Activated CD4-positive, alpha-beta T cell treated with anti-CD3 and anti-CD28 coated beads for 4 hours (primary cell): Measurements from ENCODE around the gene ORMDL3.
"Not testable (repeated sequence)": the region's sequence is repeated elsewhere in the genome, so short reads cannot be mapped to it uniquely, and the experiment has no call there.

Experiments
- DNase-seq, 2 donors: peaks; one replicate each; pipeline ENCODE4 v3.0.0-alpha.2; 2020

The ORMDL3 gene

DNA sequence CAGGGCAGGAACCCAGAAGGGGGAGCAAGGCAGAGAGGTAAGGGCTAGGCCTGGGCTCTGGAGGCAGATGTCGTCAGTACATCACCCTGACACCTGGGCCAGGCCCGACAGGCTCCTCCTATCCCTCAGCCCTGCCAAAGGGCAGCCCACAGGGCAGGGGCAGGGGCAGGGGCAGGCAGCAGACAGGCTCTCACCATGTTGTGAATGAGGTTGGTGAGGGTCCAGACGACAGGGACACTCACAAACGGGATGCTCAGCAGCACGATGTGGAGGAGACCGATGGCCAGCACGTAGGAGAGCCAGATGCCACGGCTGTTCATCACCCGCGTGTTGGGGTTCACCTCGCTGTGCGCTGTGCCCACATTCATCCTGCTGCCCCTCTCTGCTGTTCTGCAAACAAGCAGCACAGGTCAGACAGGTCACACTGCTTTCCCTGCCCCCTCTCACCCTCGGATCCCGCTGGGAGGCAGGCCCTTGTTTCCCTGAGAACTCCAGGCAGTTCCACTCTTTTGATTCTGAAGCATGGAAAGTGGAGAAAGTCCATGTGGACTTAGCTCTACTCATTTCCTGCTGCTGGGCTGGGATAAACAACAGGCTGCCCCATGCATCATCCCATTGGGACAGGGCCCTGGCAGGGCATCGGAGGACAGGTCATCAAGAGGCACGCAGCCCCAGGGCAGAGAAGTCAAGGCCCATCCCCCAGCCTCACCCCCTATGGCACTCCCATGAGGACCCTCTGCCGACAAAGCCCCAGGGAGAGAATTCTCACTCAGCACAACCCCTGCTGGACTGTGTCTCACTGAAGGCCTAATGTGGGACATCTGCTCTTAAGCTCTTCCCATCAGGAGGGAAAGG is 3.3 kb downstream of the ORMDL3 start:
- no peak for DNase-seq

DNA sequence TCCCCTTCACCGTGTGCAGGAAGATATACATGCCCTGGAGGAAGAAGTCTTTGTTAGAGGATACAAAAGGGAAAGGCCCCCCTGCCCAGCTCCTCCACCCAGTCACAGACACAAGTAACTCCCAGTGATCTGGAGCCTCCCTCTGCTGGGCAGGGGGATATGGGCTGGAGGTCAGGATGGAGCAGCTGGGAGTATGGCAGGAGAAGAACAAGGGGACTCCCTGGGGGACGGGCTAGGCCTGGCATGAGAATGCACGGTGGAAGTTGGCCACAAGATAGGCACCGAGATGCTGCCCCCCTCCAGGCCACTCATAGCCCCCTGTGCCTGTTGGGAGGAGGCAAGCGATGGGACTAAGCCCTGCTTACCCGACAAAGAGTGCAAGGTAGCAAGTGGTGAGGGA is 4.2 kb downstream of the ORMDL3 start:
- DNase-seq = no peak

DNA sequence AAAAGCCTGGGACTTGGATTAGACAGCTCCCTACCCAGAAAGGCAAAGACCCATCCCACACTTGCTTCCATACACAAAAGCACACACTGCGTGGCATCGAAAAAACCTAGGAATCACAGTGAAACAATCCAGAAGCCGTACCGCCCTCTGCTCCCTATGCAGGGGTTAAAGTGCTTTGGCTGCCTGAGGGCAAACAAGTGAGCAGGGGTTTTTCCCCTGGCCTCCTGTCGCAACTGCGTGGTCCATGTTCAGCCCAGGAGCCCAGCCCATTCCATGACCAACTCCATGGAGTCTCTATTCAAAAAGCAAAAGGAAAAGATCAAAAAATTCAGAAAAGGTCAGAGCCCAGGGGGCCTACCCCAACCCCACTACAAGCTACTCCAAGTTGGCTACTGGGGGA is 5.4 kb downstream of the ORMDL3 start:
- no peak for DNase-seq

DNA sequence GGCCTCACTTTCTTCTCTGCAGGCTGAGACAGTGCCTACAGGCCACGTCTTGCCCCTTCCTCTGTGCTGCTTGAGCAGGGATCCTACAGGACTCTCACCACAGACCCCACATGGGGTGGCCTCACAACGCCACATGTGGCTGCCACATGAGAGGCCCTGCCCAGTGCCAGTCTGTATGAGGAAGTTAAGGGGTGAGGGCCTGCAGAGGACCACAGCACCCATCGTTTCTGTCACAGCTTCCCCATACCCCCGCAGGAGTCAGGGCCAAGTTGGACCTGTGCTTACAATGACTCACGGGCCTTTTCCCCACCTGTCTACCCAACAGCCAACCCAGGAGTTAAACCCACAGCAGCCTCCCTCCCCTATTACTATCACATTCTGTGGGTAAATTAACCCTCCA is 6.1 kb downstream of the ORMDL3 start:
- peak in 1 of 2 donors; percentile 33 for DNase-seq

DNA sequence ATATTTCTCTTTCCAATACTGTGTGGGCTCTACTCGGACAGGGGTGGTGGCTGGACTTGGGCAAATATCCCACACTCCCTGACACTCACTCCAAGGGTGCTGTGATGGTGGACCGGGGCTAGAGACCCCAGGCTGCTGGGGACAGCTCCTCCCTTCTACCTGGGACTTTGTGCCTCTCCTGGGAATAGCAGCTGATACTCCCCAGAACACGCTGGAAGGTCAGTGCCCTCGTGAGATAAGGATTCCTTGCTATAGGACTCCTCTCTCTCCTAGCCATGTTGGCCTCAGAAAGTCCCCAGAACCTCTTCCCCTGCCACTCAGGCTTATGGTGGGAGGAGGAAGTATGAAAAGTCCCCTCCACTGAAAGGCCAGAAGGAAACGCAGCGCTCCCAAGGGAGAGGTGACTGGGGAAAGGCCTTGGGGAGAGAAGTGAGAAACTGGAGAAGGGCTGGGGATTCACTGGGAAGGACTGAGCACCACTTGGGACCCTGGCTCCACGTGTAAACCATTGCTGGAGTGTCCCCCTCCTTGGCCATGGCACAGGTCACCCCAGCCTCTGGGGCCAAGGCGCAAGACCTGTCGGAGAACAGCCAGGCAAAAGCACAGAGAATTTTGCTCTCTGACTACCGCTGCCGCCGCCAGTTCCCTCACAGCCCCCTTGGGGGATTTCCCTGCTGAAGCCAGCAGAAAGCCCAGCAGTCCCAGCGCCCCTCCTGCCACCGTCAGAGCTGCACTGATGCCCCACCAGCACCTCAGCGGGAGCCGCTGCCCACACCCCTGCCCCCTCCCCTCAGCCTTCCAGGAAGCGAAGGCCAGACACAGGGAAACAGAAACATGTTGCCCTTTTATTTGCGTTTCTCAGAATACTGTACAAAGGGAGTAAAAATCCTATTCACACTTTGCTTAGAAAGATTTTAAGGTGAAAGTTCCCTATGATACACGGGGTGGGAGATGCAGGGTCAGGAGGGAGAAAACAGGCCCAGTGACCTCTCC is 6.9 kb downstream of the ORMDL3 start:
- peak; percentile 40 to 66 for DNase-seq

DNA sequence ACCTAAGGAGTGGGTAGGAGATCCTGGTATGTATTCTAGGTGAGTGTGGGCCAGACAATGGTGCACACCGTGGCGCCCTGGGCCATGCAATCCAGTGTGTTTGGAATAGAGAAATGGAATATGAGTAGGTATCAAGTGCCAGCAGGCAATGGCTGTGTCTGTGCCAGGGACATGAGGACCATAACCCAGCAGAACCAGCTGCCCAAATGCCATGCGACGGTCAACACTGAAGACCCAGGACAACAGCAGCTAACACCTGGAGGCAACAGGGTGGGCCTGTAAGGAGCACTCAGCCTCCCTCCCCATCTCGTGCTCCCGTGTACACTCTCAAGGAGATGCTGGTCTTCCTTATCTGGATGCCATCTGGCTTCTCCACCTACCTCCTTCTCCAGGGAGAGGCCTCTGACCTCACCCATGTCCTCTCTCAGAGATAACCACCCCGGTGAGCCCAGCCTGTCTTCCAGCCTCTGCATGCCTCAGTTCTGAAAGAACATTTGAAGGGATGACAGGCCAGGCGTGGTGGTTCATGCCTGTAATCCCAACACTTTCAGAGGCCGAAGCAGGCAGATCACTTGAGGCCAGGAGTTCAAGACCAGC is 8.2 kb downstream of the ORMDL3 start:
- DNase-seq = no peak

DNA sequence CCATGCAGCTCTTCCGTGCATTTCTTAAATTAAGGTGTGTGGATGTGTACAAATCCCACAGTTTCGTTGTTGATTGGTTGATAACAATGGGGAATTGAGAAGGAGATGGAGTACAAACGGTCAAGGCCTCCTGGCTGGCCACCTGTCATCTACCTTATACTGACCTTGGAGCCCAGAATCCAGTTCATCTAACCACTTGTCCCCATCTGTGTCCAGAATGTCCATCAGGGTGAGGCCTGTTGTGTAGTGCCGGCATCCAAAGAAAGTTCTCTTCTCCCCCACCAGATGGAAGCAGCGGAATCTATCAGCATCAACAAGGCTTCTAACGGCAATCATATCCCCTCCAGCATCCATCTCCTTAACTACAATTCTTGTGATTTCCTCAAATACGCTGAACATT is 10.5 kb downstream of the ORMDL3 start:
- no peak for DNase-seq

DNA sequence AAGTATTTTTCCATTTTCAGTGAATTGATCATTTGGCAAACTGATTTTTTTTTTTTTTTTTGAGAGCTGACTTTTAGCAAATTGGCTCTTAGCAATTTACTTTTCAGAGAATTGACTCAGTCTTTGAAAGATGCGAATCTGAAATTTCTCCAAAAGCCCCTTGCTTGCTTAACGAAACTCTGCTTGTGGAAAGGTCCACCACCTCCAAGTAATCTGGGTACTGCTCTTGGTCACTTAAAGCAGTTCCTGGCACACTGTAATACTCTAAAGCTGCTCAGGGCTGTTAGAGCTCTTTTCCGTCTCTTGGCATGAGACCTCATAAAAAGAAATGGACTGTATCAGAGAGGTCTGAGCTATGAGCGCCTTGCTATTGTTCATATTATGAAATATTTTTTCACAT is 11.8 kb downstream of the ORMDL3 start:
- DNase-seq = no peak

DNA sequence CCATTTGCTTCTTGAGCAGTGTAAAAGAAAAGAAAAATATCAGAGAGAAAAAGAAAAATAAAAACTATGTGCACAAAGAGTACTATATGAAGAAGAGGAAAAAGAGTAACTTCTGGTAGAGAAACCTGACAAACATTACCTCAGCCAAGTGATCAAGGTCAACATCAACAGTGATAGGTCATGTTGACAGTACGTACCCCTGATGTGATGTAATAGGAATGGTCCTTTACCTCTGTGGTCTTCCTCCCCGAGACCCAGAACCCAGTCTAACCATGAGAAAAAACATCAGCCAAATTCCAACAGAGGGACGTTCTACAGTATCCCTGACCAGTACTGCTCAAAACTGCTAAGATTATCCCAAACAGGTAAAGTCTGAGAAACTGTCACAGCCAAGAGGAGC is 13.4 kb downstream of the ORMDL3 start:
- DNase-seq = no peak

DNA sequence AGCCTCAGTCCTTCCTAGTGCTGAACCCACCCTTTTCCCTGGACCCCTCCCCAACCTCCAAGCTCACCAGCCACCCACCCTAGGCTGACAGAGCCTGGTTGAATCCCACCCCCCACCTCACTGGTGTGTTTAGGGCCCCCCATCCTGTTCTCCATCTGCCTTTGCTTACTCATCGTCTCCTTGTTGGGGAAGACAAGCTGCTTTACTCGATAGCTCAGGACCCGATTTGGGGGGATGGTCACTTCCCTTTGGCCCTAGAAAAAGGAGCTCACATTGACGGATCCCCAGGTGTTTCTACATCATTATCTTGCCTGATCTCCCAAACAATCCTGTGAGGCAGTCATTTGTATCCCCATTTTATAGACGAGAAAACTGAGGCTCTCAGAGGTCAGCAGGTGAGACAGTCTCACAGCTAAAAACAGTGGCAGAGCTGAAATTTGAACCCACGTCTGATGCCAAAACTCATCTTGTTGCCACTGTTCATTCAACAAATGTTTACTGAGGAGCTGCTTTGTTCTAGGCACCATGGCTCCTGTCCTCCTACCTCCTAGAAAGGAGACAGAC is 18.5 kb downstream of the ORMDL3 start:
- no peak for DNase-seq

DNA sequence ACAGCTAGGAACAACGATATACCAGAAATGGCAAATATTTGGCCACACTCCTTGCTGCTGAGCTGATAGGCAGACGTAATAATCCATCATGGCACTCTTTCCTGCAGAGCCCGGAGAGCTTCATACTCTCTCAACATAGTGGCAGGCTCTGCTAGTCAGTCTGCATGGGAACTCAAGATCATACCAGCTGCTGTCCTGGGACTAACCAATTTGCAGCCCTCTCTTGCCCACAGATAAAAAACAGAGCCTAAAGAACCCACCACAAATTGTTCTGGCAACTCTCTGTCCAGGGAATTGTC is 22.5 kb downstream of the ORMDL3 start:
- no peak for DNase-seq

DNA sequence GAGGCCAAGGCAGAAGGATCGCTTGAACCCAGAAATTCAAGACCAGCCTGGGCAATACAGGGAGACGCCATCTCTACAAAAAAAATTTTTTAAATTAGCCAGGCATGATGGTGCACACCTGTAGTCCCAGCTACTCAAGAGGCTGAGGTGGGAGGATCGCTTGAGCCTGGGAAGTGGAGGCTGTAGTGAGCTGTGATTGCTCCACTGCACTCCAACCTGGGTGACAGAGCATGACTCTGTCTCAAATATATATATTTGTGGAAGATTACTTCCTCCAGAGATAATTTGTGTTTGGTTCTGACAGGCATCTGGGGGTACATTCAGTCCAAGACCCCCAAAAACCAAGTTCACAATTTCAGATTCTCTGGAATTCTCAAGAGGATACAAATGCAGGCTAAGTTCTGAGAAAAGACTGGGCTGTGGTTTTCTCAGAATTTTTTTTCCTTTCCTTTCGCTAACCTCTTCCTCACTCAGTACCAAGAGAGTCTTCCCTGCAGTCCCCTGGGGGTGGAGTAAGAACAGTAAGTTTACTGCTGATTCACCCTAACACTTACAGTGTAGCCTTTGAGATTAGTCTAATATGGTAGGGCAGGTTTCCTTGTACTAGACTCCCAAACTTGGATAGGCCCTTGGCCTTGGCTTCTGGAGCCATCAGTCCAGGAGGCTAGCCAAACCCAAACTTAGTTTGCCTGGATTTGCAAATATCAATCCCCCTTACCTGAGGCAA is 24.1 kb downstream of the ORMDL3 start:
- no peak for DNase-seq

DNA sequence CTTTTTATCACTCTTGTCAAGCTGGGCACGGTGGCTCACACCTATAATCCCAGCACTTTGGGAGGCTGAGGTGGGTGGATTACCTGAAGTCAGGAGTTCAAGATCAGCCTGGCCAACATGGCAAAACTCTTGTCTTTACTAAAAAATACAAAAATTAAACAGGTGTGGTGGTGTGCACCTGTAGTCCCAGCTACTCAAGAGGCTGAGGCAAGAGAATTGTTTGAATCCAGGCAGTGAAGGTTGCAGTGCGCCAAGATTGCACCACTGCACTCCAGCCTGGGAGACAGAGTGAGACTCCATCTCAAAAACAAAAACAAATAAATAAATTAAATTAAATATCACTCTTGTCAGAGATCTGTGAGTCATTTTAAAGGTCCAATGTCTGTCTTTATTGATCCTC is 25.4 kb downstream of the ORMDL3 start:
- not testable (repeated sequence) for DNase-seq

DNA sequence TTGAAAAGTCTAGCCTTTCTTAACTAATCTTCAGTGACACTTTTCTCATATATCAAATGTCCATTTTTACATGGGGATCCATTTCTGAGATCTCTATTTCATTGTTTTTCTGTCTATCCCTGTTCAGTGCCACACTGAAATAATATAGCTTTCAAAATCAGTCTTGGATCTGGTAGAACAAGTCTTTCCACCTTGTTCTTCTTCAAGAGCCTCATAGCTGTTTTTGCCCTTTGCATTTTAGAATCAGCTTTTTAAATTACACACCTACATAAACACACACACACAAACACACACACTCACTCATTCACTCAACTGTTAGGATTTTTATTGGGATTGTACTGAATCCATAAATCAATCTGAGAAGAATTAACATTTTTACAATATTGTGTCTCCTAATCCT is 28.2 kb downstream of the ORMDL3 start:
- DNase-seq = no peak

DNA sequence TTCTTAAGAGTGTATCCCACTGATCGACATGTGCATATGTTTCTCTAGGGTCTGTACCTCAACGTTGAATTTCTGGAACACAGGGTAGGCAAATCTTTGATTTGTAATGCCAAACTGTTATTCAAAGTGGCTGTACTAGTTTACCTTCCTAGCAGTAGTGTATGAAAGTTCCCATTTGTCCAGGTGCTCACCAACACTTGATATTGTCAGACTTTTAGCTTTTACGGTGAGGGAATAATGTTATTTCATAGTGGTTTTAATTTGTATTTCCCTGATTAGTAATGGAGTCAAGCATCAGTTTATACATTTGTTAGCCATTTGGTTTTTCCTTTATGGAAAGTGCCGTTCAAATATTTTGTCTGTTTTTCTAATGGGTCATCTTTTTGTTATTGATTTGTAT is 29.3 kb downstream of the ORMDL3 start:
- no peak for DNase-seq

DNA sequence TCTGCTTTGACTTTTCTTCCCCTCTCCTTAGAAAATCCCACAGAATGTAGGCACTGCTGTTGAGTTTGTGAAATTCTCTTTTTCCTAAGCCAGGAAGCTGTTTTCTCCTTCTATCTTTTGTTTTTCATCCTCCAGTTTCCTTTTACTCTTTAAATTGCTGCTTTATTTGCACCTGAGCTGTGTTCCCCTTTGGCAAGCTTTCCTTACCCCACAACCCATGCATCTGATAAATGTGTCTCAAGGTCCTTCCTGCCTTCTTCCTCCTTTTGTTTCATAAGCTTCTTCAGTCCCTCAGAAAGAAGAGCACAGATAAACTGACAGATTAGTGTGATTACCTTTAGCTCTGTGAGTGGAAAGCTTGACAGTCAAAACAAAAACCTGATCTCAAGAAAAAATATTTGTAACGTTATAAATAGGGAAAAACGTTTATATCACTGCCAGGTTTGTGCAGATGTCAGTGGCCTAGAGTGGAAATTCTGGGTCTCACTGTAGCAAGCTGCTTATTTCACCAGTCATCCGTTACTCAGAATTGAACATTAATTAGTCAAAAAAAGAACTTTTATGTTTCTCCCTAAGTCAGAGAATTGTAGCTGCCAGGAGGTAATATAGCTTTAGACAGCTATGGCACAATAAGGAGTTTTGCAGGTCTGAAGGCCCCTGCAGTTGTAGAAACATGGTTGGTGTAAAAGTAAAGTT is 32.6 kb downstream of the ORMDL3 start:
- DNase-seq = no peak

DNA sequence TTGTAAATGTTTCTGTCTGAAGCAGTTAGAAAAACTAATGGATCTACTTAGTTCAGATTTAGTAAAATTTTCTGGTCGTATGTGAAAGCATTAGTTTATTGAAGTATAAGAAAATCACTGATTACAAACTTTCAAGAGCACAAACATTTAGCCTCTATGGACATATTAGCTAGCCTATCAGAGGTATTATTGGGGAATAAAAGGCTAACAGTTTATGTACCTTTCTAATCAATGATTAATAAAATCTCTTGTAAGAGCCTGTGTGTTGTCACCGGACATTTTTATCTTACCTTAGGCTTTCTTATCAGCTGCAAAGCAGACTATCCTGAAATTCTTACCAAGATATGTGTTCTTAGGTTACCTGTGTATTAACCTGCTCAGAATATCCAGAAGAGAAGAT is 38.2 kb downstream of the ORMDL3 start:
- no peak for DNase-seq

DNA sequence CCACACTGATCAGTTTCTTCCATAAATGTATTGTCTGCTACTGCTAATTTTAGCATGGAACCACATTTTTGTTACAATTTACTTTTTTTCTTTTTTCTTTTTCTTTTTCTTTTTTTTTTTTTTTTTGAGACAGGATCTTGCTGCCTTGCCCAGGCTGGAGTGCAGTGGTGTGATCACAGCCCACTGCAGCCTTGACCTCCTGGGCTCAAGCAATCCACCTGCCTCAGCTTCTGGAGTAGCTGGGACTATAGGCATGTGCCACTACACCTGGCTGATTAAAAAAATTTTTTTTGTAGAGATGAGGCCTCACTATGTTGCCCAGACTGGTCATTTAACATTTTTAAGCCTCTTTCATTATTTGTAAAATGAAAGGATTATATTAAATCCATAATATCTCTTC is 40.3 kb downstream of the ORMDL3 start:
- DNase-seq = no peak

DNA sequence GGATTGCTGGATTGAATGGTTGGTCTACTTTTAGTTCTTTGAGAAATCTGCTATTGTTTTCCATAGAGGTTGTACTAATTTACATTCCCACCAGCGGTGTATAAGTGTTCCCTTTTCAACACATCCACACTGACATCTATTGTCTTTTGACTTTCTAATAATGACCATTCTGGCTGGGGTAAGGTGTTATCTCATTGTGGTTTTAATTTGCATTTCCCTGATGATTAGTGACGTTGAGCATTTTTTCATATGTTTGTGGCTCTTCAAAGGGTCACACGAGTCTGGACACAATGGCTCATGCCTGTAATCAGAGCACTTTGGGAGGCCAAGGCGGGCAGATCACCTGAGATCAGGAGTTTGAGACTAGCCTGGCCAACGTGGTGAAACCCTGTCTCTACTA is 41.3 kb downstream of the ORMDL3 start:
- DNase-seq = not testable (repeated sequence)

DNA sequence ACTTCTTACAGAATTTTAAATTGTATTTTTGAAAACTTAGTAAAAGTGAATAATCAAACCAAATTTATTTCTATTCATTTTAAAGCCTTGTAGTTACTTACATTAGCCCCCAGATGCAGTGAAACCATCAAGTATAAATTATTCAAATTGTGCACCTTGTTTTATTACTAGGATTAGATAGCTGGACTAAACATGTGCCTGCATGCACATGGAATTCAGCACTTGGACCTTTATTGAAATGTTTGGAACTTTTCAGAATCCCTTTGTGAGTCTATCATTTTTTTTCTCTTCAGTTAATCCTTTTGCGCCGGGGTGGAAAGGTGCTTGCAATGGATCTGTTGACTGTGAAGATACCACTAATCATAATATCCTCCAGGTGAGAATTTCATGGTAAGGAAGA is 54.6 kb downstream of the ORMDL3 start:
- no peak for DNase-seq

DNA sequence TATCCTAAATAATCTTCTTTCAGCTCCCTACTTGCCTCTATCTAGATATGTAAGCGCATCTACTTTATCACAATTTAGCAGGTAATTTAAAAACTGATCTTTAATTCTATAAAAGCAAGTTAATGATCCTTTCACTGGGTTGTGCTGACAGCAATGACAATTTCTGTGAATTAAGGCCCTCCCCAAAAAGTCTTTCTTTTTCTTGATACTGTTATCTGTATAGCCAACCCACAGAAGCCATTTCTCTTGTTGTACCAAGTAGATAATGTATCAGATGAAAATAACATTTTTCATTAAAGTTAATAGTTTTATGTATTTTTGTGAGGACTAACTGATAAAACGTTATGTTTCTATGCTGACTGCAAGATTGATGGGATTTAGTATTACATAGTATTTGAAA is 55.6 kb downstream of the ORMDL3 start:
- no peak for DNase-seq
